Stimulated activated CD8-positive, alpha-beta memory T cell treated with anti-CD3 and anti-CD28 coated beads, Interleukin-15, amount 100 ng/mL, for 1 hour (primary cell): ENCODE data around the gene ACOX1.

ENCODE experiments used
- DNase-seq: peaks from one replicate; pipeline ENCODE4 v3.0.0-alpha.2; 2020; ENCODE audit warnings: low read depth

ACOX1 gene

DNA sequence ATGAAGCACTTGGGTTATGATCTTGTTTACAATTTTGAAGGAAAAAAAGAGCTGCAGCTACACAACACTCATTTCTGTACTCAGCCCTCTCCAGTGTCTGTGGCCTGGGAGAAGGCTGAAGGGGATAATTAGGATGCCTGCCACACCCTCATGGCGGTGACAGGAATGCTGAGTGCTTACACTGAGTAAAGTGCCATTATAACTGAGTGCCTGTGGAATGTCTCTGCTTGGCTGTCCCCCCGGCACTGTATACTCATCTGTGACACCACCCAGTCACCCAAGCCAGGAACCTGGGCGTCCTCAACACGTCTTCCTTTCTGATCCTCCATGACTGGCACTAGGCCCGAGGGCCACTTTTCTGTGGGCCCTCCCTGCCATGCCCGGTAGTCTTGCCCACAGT is 70.8 kb downstream of the ACOX1 start:
- no peak for DNase-seq

GRCh38 chr17:75906143-75906884 is 72.7 kb downstream of the ACOX1 start:
- no peak for DNase-seq

DNA sequence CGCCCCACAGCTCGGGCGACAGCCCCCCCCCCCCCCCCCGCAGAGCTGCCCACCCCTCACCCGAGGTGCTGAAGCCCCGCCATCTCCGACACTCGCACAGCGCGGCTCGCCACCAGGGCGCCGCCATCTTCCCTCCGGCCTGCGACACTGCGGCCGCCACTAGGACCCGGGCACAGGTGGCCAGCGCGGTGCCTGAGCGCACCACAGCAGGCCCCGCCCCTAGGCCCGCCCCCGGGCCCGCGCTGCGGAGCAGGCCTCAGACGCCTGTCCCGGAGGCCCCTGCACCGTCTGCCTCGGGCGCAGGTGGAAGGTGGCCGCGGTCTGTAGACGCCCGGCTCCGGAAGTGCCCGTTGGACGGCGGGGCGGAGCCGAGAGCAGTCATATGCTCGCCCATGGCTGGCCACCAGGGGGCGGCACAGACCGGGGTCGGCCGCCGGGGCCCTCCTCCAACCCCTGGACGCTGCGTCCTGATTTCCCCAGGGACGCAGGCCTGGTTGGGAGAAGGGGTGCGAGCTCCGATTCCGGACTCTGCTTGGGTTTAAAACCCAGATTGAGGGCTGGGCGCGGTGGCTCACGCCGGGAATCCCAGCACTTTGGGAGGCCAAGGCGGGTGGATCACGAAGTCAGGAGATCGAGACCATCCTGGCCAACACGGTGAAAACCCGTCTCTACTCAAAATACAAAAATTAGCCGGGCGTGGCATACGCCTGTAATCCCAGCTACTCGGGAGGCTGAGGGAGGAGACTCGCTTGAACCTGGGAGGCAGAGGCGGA is 74.0 kb downstream of the ACOX1 start, which contains the start of gene MRPL38:
Gene MRPL38, minus strand, starts transcription at position 136 of the 773 bp plus-strand sequence. Its CDS starts 9 bp downstream, at position 127.
- DNase-seq, result peak; percentile 77

GRCh38 chr17:75902406-75902805 is 76.6 kb downstream of the ACOX1 start:
- no peak for DNase-seq

DNA sequence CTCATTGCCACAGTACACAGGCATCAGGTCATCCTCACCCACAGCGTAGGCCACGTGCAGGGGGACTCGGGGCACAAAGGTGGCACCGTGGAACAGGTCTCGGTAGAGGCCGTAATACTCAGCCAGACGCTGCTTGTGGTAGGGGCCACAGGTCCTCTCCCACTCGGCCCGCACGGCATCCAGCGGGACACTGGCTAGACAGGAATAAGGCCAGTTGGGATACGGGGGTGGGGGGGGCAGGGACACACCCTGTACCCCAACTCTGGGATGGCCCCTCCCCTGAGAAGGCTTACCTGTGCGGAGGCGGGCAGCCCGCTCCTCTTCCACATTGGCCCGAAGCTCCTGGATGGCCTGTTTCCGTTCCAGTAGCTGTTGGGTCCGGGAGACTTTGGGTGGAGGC is 77.2 kb downstream of the ACOX1 start:
- DNase-seq, result no peak

DNA sequence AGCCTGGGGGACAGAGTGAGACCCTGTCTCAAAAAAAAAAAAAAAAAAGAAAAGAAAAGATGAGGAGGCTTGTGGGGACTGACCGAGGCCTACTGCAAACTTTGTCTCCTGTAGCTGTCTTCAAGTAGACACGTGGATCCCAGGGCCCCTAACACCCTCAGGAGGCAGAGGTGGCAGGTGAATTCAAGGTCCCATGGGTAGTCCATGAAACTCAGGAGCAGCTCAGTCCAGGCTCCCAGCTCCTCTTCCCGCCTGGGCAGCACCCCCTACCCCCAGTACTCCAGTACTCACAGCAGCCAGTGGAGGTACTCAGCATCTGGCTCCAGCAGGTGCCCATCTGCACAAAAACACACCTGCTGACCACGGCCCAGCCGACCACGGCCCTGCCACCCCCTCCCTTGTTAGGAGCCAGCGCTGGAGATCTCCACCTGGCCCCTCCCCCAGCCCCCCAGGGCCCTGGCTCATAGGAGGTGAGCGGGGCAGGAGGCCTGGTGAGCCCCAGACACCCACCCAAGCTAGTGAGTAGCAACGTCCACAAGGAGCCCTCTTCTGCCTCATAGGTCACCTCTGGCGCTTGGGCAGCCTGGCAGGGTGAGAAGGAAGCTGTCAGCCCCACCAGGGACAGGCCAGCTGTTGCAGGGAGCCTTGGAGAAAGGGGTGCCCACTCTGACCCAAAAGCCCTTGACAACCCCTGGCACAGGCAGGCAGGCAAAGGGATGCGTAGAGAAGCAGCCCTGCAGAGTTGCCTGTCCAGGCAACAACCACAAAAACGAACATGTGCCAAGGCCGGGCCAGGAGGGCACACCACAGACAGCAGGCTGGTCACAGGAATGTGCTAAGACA is 78.1 kb downstream of the ACOX1 start:
- DNase-seq, result no peak

- no peak for DNase-seq
Observed at GRCh38 chr17:75899767-75900468, 79.0 kb downstream of the ACOX1 start.

GRCh38 chr17:75899353-75899752 is 79.6 kb downstream of the ACOX1 start:
- DNase-seq, result no peak

- DNase-seq, result no peak
Observed at GRCh38 chr17:75898791-75899190, 80.2 kb downstream of the ACOX1 start.

- DNase-seq, result no peak
Observed at GRCh38 chr17:75898065-75898464, 80.9 kb downstream of the ACOX1 start.

DNA sequence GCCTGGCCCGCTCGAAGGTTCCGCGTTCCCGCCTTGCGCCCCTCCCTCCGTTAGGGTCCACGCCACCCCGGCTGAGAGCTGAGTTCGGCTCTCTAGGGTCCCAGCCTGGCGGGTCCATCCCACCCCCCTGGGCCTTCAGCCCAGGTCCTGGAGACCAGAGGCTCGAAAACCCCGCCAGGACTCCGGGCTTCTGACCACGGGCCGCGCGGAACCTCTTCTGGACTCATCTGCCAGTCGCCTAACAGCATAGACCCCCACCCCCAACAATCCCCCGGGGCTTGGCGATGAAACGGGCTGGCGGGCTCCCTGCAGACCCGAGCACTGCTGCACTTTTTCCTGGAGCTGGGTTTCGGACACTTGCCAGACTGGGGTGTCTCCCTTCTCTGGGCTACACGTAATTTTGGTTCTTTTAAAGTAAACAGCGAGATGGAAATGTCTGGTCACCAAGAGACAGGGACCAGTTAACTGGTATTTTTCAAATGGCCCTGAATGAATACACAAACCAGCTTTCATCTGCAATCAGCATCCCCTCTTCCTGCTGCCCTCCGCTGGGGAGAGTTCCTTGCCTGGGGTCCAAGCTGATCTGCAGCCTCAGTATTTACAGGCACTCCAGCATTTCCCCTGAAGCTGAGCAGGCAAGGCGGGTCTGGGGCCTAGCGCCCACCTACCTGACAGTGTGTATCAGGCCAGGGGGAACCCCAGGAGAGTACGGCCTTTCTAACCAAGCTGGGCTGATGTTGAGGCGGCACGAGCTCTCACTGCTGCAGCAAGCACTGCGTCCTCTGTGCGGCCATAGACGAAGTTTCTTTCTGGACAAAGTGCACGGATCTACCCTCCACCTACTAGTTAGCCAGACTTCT is 81.6 kb downstream of the ACOX1 start:
- no peak for DNase-seq

- DNase-seq, result peak; percentile 52
Observed at GRCh38 chr17:75896415-75897159, 82.4 kb downstream of the ACOX1 start, which contains the start of gene TRIM65. TSS of gene TRIM65 (minus strand) at chr17:75896951. CDS start at chr17:75896937, 14 bp downstream.

DNA sequence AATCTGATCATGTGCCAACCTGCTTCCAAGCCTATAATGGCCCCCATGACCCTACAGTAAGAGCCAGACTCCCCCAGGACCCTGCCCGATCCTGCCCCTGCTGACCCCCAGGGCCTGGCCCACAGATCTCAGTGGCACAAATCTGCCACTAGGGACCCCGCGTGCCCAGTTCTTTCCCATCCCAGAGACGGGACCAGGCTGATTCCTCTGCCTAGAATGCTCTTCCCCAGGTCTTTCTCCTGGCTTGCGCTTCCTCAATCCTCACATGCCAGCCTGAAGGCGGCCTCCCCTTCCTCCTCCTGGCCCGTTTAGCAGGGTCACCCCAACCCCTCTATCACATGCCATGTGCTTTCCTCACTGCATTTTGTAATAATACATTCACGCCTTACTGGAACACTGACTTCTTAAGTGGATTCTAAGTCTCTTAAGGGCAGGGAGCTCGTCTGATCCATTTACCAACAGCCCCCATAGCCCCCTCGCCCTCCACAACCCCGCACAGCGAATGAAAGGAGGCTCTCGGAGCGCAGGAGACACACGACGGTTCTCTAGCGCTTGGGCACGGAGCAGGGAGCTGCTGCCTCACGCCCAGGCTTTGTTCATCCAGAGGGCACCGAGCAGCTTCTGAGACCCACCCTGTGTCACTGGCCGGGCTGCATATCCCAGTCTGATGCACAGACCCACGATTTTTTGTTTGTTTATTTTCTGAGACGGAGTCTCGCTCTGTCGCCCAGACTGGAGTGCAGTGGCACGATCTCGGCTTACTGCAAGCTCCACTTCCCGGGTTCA is 83.4 kb downstream of the ACOX1 start:
- no peak for DNase-seq

GRCh38 chr17:75894049-75894733 is 84.8 kb downstream of the ACOX1 start:
- DNase-seq, result no peak

DNA sequence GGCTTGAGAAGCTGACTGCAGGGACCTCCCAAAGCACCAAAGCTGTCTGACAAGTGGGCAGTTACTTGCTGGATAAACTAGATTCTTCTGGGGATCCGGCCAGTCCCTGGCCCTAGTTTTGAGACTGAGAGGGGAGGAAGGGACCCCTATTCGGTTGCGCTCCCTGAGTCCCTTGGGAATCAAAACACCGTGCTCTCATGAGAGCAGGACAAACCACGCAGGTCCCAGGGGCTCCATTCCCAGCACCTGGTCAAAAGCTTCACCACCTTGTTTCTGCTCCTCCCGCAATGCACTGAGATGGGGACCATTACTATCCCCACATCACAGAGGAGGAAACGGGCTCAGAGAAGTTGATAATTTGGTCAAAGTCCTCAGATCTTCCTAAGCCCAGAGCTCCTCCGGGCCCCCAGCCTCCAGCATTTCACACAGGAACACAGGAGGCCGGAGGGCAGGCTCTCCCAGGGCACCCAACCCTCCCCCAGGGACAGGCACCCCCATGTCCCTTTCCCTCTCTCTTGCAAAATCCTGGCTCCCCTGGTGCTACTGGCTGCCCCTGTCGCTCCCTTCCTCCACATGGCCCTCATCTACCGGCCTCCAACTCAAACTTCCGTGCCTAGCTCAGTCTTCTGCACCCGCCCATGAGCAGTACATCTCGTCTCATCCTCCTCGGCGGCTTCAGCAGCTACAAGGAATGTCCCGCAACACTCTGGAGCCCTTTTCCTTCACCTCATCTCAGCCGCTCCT is 85.5 kb downstream of the ACOX1 start:
- DNase-seq, result no peak

- DNase-seq, result no peak
Observed at GRCh38 chr17:75892556-75893224, 86.3 kb downstream of the ACOX1 start.
